SK-N-SH (cell line): ENCODE measurements around the gene TMIE.

Source experiments
- CHD2 ChIP-seq: fragments of 150-350 bp; IDR thresholded peaks from 2 replicates; pipeline ENCODE4 v1.6.1; 2018; ENCODE audit warnings: low read length; ENCODE audit not compliant: partially characterized antibody
- CTCF ChIP-seq: fragments of 200-600 bp; sonication (generic); IDR thresholded peaks from 2 replicates; pipeline ENCODE4 v1.6.1; 2017; ENCODE audit warnings: antibody characterized with exemption, mild to moderate bottlenecking, moderate library complexity
- EP300 ChIP-seq, 2 experiments: IDR thresholded peaks; 2 replicates each; pipeline versions ENCODE4 v1.4.0 to v1.6.1; 2012; ENCODE audit warnings: borderline replicate concordance in 1 of 2, low read depth in 1 of 2, low read length in 1 of 2
- EZH2phosphoT487 ChIP-seq: fragments of 200-600 bp; sonication (generic); IDR thresholded peaks from 2 replicates; pipeline ENCODE4 v1.6.1; 2017; ENCODE audit warnings: low read depth, mixed run types, mild to moderate bottlenecking, antibody characterized with exemption, moderate library complexity, borderline replicate concordance
- FOXJ3 ChIP-seq: sonication (generic); formaldehyde crosslinking; IDR thresholded peaks from 2 replicates; pipeline ENCODE4 v1.5.1; 2020; ENCODE audit warnings: mild to moderate bottlenecking, missing genetic modification reagents
- MXI1 ChIP-seq: IDR thresholded peaks from 2 replicates; pipeline ENCODE4 v1.6.1; 2012; ENCODE audit warnings: mild to moderate bottlenecking, low read depth, low read length, improper control_type of control experiment
- POLR2AphosphoS5 ChIP-seq: IDR thresholded peaks from 2 replicates; pipeline ENCODE4 v1.6.1; 2012; ENCODE audit warnings: low read depth, low read length
- RCOR1 ChIP-seq: fragments of 150-350 bp; IDR thresholded peaks from 2 replicates; pipeline ENCODE4 v1.6.1; 2017; ENCODE audit warnings: antibody characterized with exemption, low read length
- SMC3 ChIP-seq: IDR thresholded peaks from 2 replicates; pipeline ENCODE4 v1.6.1; 2012; ENCODE audit warnings: low read depth, low read length, improper control_type of control experiment
- TEAD4 ChIP-seq: IDR thresholded peaks from 2 replicates; pipeline ENCODE4 v1.4.0; 2012; ENCODE audit warnings: mild to moderate bottlenecking, borderline replicate concordance; ENCODE audit not compliant: insufficient read depth

DNA sequence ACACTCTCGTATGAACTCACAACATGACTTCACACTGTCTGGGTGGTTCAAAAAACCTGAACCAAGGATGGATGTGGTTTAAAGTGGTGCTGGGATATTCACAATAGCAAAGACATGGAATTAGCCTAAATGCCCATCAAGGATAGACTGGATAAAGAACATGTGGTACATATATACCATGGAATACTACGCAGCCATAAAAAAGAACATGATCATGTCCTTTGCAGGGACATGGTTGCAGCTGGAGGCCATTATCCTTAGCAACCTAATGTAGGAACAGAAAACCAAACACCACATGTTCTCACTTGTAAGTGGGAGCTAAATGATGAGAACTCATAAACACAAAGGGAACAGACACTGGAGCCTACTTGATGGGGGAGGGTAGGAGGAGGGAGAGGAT is 19.8 kb downstream of the TMIE start:
- TF ChIP-seq POLR2AphosphoS5 (no peak), CTCF (no peak), EZH2phosphoT487 (no peak), MXI1 (no peak), CHD2 (no peak), EP300 (IDR thresholded peaks at IDR 0.05; ENCODE audit: borderline replicate concordance in 1 of 2, low read depth in 1 of 2, low read length in 1 of 2) (no peak), TEAD4 (no peak), RCOR1 (no peak), FOXJ3 (CRISPR knock-in tag) (no peak), SMC3 (no peak)
